SK-N-SH treated with all-trans-retinoic acid at 6 μM for 48 hours (cell line): ENCODE data around the gene DERA.

Experiments used
- ATAC-seq: fragments of 200-7000 bp; cut with Tn5 transposase; 3 replicates; pipeline ENCODE4 v1.9.1; 2020; ENCODE audit warnings: mild to moderate bottlenecking, moderate library complexity
- BACH2 ChIP-seq: fragments of 250-450 bp; sonication (Bioruptor Pico); IDR thresholded peaks from 2 replicates; pipeline ENCODE4 v1.9.0; 2021; ENCODE audit warnings: mild to moderate bottlenecking, borderline replicate concordance
- CSDC2 ChIP-seq: fragments of 250-450 bp; sonication (Bioruptor Pico); IDR thresholded peaks from 2 replicates; pipeline ENCODE4 v1.5.0; 2020; ENCODE audit warnings: mild to moderate bottlenecking, moderate library complexity
- GLIS3 ChIP-seq: fragments of 250-450 bp; sonication (Bioruptor Pico); IDR thresholded peaks from 2 replicates; pipeline ENCODE4 v1.5.0; 2020; ENCODE audit warnings: mild to moderate bottlenecking, moderate library complexity
- ISL1 ChIP-seq: fragments of 250-450 bp; sonication (Bioruptor Pico); IDR thresholded peaks from 2 replicates; pipeline ENCODE4 v2.1.2; 2022; ENCODE audit warnings: mild to moderate bottlenecking, moderate library complexity
- POU6F1 ChIP-seq: fragments of 250-450 bp; sonication (Bioruptor Pico); IDR thresholded peaks from 2 replicates; pipeline ENCODE4 v1.8.0; 2021; ENCODE audit warnings: low read depth, mild to moderate bottlenecking, moderate library complexity, borderline replicate concordance
- PPARA ChIP-seq: fragments of 250-450 bp; sonication (Bioruptor Pico); IDR thresholded peaks from 2 replicates; pipeline ENCODE4 v1.5.0; 2020; ENCODE audit warnings: mild to moderate bottlenecking, borderline replicate concordance
- TCF4 ChIP-seq: fragments of 250-450 bp; sonication (Bioruptor Pico); IDR thresholded peaks from 2 replicates; pipeline ENCODE4 v1.8.0; 2021; ENCODE audit warnings: mild to moderate bottlenecking, moderate library complexity, borderline replicate concordance
- TOX ChIP-seq: fragments of 250-450 bp; sonication (Bioruptor Pico); IDR thresholded peaks from 2 replicates; pipeline ENCODE4 v1.8.0; 2021; ENCODE audit warnings: mild to moderate bottlenecking, moderate library complexity, borderline replicate concordance
- TSHZ2 ChIP-seq: fragments of 250-450 bp; sonication (Bioruptor Pico); IDR thresholded peaks from 2 replicates; pipeline ENCODE4 v1.5.0; 2020; ENCODE audit warnings: mild to moderate bottlenecking, moderate library complexity
- ZFP30 ChIP-seq: fragments of 450-650 bp; formaldehyde crosslinking; IDR thresholded peaks from 2 replicates; pipeline ENCODE4 v1.5.0; 2022; ENCODE audit warnings: mild to moderate bottlenecking, moderate library complexity
- ZNF8 ChIP-seq: fragments of 450-650 bp; formaldehyde crosslinking; IDR thresholded peaks from 2 replicates; pipeline ENCODE4 v1.5.0; 2020; ENCODE audit warnings: mild to moderate bottlenecking, moderate library complexity

Gene DERA

GRCh38 chr12:16086462-16086861 is 175.3 kb downstream of the DERA start (continued):
- TF ChIP-seq BACH2 (CRISPR knock-in tag): no peak
- no peak for TF ChIP-seq TOX
- TF ChIP-seq, all 23 proteins: peak for 0

GRCh38 chr12:16086942-16087341 is 175.8 kb downstream of the DERA start:
- no peak for TF ChIP-seq TSHZ2 (CRISPR knock-in tag)
- TF ChIP-seq PPARA: no peak
- TF ChIP-seq ISL1: no peak
- TF ChIP-seq TCF4 (CRISPR knock-in tag): no peak
- no peak for TF ChIP-seq ZFP30 (CRISPR knock-in tag)
- TF ChIP-seq ZNF8 (CRISPR knock-in tag): no peak
- TF ChIP-seq CSDC2 (CRISPR knock-in tag): no peak
- TF ChIP-seq GLIS3 (CRISPR knock-in tag): no peak
- TF ChIP-seq BACH2 (CRISPR knock-in tag): no peak
- TF ChIP-seq TOX: no peak
- no peak for TF ChIP-seq POU6F1 (CRISPR knock-in tag)
- ATAC-seq: no peak
